GM03348 (cell line): ENCODE results near the gene GLYATL1.

ENCODE experiments used
- DNase-seq: peaks from one replicate; pipeline ENCODE4 v3.0.0; 2012; ENCODE audit warnings: low spot score

Gene GLYATL1

GRCh38 chr11:58927393-58928106, 11.7 kb upstream of the GLYATL1 start:
- peak; percentile 41 for DNase-seq

GRCh38 chr11:58928107-58928499, 11.2 kb upstream of the GLYATL1 start:
- DNase-seq: no peak

GRCh38 chr11:58928691-58929090, 10.6 kb upstream of the GLYATL1 start:
- no peak for DNase-seq

GRCh38 chr11:58930926-58931325, 8.4 kb upstream of the GLYATL1 start:
- no peak for DNase-seq

GRCh38 chr11:58933661-58934060, 5.6 kb upstream of the GLYATL1 start:
- DNase-seq: no peak

GRCh38 chr11:58934945-58935513, 4.3 kb upstream of the GLYATL1 start:
- no peak for DNase-seq

- no peak for DNase-seq
Observed at GRCh38 chr11:58938398-58938797, 890 bp upstream of the GLYATL1 start.

- no peak for DNase-seq
Observed at GRCh38 chr11:58940028-58940427, 740 bp downstream of the GLYATL1 start.

GRCh38 chr11:58941838-58942237, 2.5 kb downstream of the GLYATL1 start:
- DNase-seq: no peak

GRCh38 chr11:58945663-58946062, 6.4 kb downstream of the GLYATL1 start:
- DNase-seq: no peak

GRCh38 chr11:58949184-58949583, 9.9 kb downstream of the GLYATL1 start:
- no peak for DNase-seq

- no peak for DNase-seq
Observed at GRCh38 chr11:58957922-58958321, 18.6 kb downstream of the GLYATL1 start.

- peak; percentile 33 for DNase-seq
Observed at GRCh38 chr11:58958500-58958899, 19.2 kb downstream of the GLYATL1 start.

GRCh38 chr11:58963551-58964104, 24.3 kb downstream of the GLYATL1 start:
- peak; percentile 68 for DNase-seq

GRCh38 chr11:58965246-58965985, 26.1 kb downstream of the GLYATL1 start:
- peak; percentile 63 for DNase-seq

- peak; percentile 7 for DNase-seq
Observed at GRCh38 chr11:58968251-58968711, 29.0 kb downstream of the GLYATL1 start.

- DNase-seq: no peak
Observed at GRCh38 chr11:58977470-58977869, 38.2 kb downstream of the GLYATL1 start.

GRCh38 chr11:58979222-58979621, 39.9 kb downstream of the GLYATL1 start:
- DNase-seq: no peak

GRCh38 chr11:58980159-58980843, 41.0 kb downstream of the GLYATL1 start:
- no peak for DNase-seq

- no peak for DNase-seq
Observed at GRCh38 chr11:58992489-58992888, 53.2 kb downstream of the GLYATL1 start.

GRCh38 chr11:58994171-58994570, 54.9 kb downstream of the GLYATL1 start:
- no peak for DNase-seq
